NCI-H128 (cell line): ENCODE measurements around the gene KRT222.

Experiments used
- DNase-seq: peaks from one replicate; lab custom pipeline; 2025; ENCODE audit not compliant: unreplicated experiment; lab: John Stamatoyannopoulos, UW

KRT222 gene

DNA sequence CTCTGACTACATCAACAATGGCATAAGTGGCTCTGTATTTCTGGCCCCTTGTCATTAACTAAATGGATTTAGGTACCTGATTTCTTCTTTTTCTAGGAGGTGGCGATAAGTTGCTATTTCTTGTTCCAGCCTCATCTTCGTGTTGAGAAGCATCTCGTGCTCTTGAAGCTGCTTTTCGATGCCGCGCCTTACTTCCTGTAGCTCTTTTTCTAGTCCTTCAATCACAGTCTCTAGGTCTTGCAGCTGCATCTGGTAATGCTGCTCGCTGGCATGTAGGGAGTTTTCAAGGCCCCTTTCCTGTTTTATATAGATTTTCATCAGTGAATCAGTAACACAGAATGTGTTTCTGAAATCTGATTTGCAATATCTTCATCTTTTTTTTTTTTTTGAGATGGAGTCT is 5.1 kb downstream of the KRT222 start:
- DNase-seq, result no peak

DNA sequence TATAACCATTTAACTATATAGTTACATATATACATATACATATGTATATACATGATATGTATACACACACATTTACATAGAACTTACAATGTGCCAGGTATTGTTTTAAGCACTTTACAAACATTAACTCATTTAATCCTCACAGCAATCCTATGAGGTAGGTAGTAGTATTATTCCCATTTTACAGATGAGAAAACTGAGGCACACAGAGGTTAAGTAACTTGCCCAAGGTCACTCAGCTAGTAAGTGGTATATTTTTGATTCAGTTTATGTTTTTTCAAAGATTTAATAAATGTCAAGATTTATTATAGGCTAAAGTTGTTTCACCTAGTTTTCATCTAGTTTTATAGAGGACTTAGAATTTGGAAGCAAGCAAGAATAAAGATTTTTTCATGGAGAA is 6.6 kb downstream of the KRT222 start:
- no peak for DNase-seq

DNA sequence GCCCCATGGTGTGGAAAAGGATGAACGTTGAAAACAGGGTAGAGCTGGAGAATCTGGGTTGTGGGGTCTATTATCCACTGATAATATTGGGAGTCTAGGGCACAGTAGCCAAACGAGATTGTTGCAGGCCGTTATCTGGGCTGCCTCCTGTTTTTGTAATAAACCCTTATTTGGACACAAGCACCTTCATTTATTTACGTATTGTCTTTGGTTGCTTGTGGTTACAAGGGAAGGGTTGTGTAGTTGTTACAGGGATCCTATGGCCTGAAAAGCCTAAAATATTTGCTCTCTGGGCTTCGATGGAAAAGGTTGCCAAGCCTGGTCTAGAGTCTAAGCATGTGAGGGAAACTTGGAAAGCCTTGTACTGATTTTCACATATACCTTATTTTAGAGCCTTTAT is 13.0 kb downstream of the KRT222 start:
- DNase-seq, result no peak

DNA sequence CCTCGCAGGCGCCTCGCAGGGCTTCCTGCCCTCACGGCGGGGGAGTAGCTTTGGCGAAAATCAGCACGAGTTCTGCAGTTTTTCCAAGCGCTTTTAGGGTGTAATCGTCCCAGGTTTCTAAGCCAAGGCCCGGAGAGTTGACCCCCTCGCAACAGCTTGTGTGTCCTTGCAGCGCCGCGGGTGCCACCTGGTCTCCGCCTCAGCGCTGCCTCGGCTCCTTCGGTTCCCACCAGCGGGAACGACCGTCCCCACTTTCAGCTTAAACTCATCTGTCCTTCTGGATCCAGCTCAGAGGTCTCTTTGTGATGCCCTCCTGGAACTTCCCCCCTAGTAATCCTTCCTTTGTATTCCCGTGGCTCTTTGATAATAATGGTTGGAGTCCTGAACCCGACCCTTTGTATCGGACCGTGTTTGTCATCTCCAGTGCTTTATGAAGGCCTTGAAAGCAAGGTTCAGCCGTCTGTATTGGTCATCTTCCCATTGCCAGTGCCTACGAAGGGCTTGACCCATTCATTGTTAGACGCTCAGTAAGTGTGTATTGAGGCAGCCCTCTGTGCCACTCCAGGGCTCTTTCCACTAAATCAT is 16.5 kb downstream of the KRT222 start:
- no peak for DNase-seq

DNA sequence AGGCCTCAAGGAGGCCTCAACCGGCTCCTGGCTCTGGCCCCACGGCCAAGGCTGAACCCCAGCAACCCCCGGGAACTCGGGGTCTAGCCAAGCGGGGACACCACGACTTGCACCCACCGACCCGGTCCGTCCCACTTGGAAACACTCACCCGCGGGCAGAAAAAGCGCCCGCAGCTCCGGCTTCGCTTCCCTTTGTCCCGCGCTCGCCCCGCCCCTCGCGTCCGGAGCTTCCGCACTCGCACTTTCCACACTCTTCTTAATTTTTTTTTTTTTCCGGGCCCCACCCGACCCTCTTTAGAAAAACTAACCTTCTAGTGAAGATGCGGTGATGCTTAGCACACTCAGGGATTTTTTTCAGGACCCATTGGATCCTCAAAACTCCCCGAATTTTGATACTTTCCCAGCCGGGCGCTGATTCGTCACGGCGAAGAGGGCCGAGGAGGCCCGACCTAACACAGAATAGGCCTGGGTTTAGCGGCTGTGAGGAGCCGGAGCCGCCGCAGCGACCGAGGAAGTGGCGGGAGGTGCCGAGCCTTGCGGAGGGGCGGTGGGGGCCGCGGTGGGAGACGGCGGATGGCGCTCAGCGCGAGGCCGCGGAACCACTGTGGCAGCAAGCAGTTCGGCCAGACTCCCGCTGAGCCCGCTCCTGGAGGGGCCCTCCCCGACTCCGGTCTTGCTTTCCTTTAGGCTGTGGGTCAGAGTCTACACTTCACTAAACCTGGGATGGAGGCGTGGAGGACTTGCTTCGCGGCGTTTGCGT is 17.2 kb downstream of the KRT222 start, which contains the start of gene SMARCE1:
Gene SMARCE1, minus strand, starts transcription at position 195 of the 760 bp plus-strand sequence. CDS start 2,016 bp downstream, outside the sequence.
- DNase-seq, result peak; percentile 41

DNA sequence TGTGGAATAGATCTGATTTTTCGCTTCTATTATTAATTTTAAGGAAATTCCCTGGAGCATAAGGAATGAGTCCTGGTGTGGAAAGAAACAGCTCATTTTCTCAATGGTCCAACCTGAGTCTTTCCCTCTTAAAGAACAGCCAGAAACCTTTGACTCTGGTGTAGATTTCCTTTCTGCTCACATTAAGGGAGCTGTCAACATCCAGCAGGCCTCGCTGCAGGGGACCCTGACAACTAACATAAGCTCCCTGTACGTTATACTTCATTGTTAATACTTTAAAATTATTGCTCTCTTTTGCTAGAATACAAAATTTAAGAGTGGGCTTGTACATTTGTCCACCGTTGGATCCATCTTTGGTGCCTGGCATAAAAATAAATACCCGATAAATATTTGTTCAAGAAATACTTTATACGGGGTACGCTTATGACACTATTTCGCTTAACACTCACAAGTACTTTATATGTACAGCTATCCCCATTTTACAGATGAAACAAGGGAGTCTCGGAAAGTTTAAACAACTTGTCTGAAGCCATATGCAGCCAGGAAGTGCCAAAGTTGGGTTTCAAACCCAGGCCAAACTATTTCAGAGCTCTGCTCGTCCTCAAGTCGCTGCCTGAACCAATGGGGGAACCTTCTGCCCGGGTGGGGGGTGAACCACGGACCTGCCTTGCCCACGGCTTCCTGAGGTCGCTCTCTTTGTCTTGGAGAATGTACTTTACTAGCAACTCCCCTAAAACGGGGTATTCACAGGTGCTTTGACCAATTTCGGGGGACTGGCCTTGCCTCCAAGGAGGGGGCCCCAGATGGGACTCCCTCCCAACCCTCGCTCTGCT is 18.0 kb downstream of the KRT222 start:
- DNase-seq, result no peak

DNA sequence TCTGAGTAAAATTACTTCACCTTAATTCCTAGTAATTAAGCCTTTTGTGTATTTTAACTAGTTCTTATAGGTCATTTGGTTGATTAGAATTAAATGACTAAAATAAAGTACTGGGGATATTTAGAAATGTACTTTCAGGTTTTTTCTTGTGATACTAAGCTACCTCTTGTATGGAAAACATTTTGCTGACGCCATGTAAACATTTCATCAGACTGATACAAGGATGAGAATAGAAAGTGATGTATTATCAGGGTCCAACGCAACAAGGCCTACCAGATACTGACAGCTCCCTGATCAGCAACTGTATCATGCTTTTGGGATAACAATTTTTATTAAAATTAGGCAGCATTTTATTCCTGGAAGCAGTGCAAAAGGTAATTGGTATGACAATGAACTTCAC is 19.0 kb downstream of the KRT222 start:
- DNase-seq, result no peak

DNA sequence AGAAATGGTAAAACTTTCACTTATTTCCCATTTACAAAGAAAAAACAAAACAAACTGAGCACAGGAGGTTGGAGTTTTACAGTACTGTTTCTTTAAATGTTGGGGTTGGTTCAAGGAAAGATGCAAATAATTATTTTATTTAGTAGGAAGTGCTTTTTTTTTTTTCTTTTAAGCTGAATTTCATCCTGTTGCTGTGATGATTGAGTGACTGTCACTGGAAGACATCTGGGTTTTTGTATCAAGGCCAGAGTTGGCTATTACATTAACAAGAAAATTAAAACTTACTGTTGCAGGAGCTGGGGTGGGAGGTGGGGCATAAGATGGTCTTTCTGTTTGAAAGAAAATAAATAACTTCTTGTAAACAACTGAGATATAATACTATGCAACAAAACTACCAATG is 19.7 kb downstream of the KRT222 start:
- no peak for DNase-seq

DNA sequence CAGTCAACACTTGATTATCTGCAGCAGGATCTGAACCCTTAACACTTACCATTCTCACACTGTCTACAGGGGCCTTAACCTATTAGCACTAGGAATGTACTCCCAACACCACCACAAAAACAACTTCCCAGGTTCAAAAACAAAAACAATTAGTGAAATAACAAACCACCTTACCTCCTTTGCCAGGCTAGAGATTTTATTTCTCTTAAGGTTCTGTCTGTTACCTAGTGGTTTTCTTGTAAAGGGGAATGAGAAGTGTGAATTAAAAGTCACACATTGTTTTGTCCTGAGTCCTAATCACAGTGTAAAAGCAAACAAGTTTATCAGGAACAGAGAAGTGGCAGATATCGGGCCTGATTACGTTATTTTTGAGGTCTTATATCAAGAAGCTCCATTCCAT is 27.0 kb downstream of the KRT222 start:
- DNase-seq, result no peak

DNA sequence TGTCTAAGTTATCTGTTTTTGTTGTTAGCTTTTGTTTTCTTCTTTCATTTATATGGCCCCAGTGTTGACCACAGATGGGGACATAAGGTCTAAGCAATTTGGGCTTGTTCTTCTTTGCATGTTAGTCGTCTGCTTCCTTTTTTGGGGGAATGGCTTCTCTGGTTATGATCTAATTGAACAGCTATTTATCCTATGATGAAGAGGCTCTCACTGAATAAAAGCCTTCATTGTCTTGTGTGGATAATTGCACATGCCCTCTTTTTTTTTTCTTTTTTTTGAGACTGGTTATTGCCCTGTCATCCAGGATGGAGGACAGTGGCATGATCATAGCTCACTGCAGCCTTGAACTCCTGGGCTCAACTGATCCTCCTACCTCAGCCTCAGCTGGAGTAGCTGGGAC is 31.1 kb downstream of the KRT222 start:
- no peak for DNase-seq

DNA sequence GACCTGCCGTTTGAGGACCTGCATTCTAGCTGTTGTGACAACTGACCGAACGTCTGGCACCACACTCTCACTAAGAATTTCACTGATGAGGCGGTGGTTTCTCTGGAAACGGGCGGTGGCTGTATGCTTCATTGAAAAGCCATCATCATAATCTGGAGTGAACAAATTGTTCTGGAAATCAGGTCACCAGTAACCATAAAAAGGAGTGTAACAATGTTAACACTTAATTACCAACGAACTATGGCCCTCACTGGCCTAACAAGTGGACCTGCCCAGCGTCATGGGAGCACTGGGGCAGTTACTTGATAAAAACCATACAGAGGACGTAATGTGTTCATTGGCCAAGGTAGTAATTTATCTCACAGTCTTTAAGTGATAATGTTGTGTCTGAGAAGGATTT is 32.8 kb downstream of the KRT222 start:
- DNase-seq, result no peak

DNA sequence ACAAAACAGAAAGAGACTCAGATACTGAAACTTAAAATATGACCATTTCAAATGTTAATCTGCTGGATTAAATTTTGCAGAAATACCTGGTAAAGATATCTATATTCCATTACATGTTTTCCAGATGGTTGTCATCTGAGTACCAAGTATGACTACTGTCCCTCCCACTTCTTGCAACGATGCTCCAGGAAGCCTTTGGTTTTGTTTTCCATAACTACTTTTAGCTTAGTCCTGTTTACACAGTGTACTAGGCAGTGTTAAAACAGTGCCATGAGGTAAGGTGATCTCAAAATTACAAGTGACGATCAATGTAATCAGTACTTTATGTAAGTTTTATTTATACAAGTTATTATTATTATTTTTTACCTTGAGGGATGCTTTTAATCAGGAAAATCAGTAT is 35.1 kb downstream of the KRT222 start:
- no peak for DNase-seq

DNA sequence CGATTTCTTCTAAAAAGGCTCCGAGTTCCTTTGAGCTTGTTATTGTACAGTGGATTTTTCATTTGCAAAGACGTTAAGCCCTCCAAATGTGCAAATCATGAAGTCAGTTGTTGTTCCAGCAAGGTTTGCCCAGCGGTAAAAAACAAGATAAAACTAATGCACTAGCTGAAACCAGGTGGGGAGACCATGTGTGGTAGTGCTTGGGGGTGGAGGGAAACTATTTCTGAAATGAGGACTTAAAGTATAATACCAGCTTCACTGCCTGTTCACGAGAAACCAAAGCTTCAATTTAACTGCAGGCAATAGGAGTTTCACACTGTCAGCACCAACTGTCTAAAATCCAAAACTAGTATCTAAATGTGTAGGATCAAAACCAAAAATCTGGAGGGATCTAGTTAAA is 39.7 kb downstream of the KRT222 start:
- DNase-seq, result no peak

DNA sequence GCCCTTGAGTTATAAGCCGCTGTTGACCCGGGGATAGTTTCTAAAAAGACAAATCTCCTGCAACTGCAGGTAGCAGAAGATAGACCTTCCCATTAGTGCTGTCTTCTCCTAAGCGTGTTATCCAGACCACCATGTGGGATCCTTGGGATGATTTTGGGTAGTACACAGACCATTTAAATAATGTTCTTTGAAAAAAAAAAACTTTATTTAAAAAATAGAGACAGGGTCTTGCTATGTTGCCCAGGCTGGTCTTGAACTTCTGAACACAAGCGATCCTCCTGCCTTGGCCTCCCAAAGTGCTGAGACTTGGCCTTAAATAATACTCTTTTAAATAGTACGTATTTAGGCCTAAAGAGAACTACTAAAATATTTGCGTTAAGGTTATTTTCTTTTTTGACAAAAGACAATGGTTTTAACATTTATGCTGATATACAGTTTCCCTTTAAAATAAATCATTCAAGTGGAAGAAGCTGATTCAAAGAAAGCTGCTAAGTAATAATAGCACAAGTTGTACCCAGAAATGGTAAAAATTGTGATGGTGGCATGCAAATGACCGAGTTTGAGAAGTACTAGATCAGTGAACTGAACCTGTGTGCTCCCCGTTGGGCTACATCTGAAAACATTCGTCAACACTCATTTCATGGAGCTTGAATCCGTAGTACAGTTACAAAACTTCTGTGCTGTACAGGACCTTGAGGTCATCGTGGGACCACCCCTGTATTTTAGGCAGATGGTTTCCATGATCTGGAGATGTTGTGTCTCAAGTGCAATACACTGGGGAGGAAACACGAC is 41.4 kb downstream of the KRT222 start:
- no peak for DNase-seq

DNA sequence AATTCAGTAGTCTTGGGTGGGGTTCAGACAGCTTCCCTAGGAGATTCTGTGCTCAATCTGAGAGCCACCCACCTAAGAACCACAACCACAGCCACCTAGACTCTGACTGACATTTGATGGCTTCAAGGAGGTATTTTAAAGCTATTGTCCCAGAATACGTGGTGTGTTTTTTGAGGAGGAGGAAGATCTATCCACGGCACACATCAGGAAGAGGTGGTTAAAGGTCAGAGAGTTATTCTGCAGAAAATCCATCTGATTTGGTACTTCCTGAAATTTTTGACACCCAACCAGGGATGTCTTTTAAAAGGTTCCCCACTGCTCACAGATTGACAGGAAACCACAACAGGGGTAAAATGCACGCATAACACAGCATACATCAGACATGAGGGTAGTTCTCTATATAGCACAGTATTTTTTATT is 42.5 kb downstream of the KRT222 start:
- DNase-seq, result no peak

DNA sequence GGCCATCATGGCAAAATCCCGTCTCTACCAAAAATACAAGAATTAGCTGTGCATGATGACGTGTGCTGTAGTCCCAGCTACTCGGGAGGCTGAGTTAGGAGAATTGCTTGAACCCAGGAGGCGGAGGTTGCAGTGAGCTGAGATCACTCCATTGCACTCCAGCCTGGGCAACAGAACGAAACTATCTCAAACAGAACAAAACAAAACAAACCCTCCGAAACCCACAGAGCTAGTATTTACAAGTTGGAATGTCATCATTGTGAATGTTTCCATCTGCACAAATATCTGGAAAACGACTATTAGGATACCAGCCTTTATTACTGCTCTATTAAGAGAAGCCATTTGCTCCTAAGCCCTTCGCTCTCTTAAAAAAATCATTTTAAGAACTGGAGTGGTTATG is 43.4 kb downstream of the KRT222 start:
- no peak for DNase-seq

DNA sequence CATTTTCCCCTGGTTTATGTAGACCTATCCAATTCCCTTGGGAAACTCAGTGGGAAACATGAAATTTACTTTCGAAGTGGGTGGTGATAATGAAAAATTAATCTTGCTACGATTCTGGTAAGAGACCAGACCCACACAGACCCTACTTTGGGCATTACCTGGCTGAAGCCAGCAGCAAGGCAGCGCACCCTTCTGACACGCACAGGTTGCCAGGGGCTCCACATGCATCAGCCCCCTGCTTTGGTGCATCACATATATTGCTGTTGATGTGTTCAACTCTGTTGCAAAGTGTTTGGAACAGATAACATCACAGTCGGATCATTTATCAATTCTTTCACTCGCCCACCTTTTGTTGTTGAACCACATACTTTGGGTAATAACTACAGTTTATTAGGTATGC is 44.0 kb downstream of the KRT222 start:
- no peak for DNase-seq

DNA sequence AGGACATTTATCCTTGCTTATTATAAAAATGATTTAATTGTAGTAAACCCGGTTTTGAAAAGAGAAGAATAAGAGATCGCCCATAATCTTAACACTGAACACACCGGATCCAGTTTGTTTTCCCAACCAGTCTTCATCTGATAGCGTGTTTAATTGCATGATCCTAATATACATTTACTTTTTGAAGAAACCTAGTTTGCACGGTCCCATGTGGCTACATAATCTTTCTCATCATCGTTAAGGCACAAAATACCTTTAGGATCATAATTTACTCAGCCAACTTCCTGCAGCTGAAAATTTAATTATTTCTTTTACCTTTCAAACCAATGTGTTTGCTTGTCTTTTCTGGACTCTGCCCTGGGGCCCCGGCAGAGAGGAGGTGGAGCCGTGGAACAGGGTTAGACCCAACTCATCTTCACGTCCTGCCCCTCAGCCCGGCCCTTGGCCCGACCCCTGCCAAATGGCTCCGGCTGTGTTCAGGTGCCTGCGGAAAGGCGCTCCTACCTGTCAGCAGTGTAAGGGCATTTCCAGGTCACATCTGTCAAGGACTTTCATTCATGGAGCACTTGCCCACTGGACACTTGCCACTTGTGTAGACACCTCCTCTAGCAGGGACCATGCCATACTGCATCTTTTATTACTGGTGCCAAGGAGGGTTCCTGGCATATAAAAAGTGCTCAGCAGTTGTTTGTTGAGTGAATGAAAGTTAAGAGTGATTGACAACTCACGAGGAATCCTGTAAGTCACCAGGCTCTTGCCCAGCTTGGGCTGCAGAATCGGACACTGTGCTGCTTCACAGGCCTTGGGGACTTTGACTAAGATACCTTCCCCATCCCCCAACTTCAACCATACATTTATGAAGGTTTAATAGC is 46.0 kb downstream of the KRT222 start:
- no peak for DNase-seq

DNA sequence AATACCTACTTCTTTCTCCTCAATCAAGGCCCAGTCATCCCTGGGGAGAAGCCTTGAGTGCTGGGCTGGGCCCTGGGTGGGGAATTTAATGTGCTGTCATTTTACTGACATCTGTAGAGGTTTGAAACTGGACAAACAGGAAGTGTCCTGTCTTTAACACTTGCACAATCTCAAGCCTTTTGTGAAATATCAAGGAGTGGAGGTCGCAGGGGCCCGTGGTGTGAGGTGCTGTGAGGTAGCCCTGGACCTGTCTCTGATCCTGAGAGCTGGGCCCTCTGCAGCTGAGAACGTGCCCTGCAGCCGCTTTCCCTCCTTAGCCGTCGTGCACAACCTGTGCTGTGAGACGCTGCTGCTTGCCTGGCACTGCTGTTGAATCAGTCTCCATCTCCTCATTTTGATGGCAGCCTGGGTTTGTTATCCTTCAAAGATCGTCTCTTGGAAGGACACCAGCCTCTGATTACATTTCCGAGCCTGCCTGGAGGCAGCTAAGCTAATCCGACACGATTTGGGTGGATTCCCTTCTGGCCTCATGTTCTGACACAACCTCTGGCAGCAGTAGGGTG is 47.2 kb downstream of the KRT222 start:
- no peak for DNase-seq

DNA sequence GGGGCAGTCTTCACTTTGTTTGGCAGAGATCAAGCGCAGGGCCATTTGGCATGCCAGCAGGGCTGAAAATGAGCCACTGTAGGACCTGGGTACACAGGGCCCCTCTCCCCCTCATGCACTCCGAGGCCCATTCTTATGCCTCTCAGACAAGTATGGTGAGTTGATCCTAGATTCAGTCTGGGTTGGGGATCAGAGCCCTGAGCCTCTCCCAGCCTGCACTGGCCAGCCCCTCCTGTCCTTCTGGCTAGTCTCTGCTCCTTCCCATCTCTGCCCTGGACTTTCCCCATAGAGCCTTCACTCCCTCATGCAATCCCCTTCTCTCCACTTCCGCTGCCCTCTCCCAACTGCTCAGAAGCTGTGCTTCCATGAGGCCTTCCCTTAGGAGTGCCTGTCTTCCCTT is 48.4 kb downstream of the KRT222 start:
- DNase-seq, result no peak
